ENCODE measurements around the gene ANKS6. TPM values are rescaled to one million over a fixed set of nuclear protein-coding genes. Genes with fewer than 3 reads are reported as not detected.

ANKS6 gene
- total and polyA plus RNA-seq, 10 of the 15 experiments (the other 5 are each of a cell fraction or from before 2014, with no cell fraction given): 2.0 to 16.2 (median 6.1) TPM

DNA sequence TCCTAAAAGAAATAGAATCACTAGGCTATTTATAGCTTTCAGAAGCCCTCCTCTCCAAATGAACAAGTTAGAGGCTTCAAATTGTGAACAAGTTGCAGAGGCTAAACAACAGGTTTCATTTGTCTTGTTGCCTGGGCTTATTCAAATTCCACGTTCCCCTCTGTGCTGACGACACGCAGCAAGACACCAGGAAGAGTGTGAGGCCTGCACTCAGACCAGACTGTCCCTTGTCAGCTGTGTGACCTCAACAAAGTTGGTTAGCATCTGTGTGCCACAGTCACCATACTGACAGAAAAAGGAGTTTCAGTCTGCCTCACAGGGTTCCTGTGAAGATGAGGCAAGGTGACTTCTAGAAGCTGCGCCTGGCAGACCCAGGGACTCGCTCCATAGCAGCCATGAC, 65.5 kb downstream of the ANKS6 start:
- CTCF ChIA-PET: interaction anchor here (1.3 kb wide), 1 partner anchor 44 kb away, joined by 4 read pairs; no protein-coding TSS in a partner anchor
- peak; percentile 67 for ATAC-seq
- Histone ChIP-seq H3K9me3 (replicated peaks; ENCODE audit: control insufficient read depth, insufficient read depth, low read length) (no peaks in the 10 kb centered on the region), H3K9ac (ENCODE audit: control insufficient read depth, insufficient read depth, low read length) (no peak overlapping the region), H3K27ac (ENCODE audit: control insufficient read depth, insufficient read depth) (no peak overlapping the region), H3K27me3 (replicated peaks in 1 of 2; ENCODE audit: control insufficient read depth in 2 of 2, insufficient read depth in 2 of 2, low read length in 1 of 2) (peaks cover 0 to 4% of the 10 kb centered on the region in 2 experiments; a peak in 2 of 4 replicates), H3K36me3 (ENCODE audit: control insufficient read depth in 2 of 2, insufficient read depth in 2 of 2, low read length in 1 of 2) (no peaks in the 10 kb centered on the region), H3K79me2 (ENCODE audit: control insufficient read depth, insufficient read depth, low read length) (no peaks in the 10 kb centered on the region), H3K4me3 (no peak overlapping the region), H2AFZ (ENCODE audit: control insufficient read depth, low read depth, low read length) (no peak overlapping the region), H3K4me1 (ENCODE audit: control insufficient read depth, insufficient read depth, low read length) (no peaks in the 10 kb centered on the region), H4K20me1 (ENCODE audit: control insufficient read depth, insufficient read depth) (no peaks in the 10 kb centered on the region), H3K4me2 (ENCODE audit: control insufficient read depth, insufficient read depth) (no peak overlapping the region)
- SMC1A ChIA-PET (ENCODE audit: uncharacterized antibody, unreplicated experiment): no interaction called here
- POLR2A ChIA-PET: no interaction called here
- in situ Hi-C loops (cut with MboI): no loop called here
- no TSS peak for BruUV-seq (replicated peaks)
- intact Hi-C loops (cut with micrococcal nuclease; ENCODE audit: unreplicated experiment): no loop called here
- DNase-seq (ENCODE audit: low read depth, low spot score): peak; percentile 2
- TF ChIP-seq RCOR1 (conservative IDR thresholded peaks at IDR 0.05; ENCODE audit: low read depth, low read length) (no peak), RFX5 (IDR thresholded peaks at IDR 0.05; ENCODE audit: low read depth, low read length) (no peak), MYB (IDR thresholded peaks at IDR 0.05; ENCODE audit: borderline replicate concordance, low read depth, low read length) (no peak), RB1 (IDR thresholded peaks at IDR 0.05; ENCODE audit: borderline replicate concordance) (no peak), MTA2 (IDR thresholded peaks at IDR 0.05; ENCODE audit: low read depth) (no peak), HDAC2 (IDR thresholded peaks at IDR 0.05) (no peak), SP1 (IDR thresholded peaks at IDR 0.05; ENCODE audit: low read depth, low read length) (no peak), SUZ12 (IDR thresholded peaks at IDR 0.05; ENCODE audit: unreplicated experiment) (no peak), SRF (IDR thresholded peaks at IDR 0.05; ENCODE audit: low read depth in 2 of 2, low read length in 2 of 2) (no peak), BHLHE40 (IDR thresholded peaks at IDR 0.05; ENCODE audit: borderline replicate concordance in 1 of 2, low read depth in 2 of 2, low read length in 1 of 2) (no peak), ZNF207 (IDR thresholded peaks at IDR 0.05; ENCODE audit: borderline replicate concordance) (no peak), ZNF622 (IDR thresholded peaks at IDR 0.05) (no peak)
- TF ChIP-seq, protein P1, sequence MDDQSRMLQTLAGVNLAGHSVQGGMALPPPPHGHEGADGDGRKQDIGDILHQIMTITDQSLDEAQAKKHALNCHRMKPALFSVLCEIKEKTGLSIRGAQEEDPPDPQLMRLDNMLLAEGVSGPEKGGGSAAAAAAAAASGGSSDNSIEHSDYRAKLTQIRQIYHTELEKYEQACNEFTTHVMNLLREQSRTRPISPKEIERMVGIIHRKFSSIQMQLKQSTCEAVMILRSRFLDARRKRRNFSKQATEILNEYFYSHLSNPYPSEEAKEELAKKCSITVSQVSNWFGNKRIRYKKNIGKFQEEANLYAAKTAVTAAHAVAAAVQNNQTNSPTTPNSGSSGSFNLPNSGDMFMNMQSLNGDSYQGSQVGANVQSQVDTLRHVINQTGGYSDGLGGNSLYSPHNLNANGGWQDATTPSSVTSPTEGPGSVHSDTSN (IDR thresholded peaks at IDR 0.05; ENCODE audit: insufficient replicate concordance, low read depth, low read length): no peak
- TF ChIP-seq, protein P2, sequence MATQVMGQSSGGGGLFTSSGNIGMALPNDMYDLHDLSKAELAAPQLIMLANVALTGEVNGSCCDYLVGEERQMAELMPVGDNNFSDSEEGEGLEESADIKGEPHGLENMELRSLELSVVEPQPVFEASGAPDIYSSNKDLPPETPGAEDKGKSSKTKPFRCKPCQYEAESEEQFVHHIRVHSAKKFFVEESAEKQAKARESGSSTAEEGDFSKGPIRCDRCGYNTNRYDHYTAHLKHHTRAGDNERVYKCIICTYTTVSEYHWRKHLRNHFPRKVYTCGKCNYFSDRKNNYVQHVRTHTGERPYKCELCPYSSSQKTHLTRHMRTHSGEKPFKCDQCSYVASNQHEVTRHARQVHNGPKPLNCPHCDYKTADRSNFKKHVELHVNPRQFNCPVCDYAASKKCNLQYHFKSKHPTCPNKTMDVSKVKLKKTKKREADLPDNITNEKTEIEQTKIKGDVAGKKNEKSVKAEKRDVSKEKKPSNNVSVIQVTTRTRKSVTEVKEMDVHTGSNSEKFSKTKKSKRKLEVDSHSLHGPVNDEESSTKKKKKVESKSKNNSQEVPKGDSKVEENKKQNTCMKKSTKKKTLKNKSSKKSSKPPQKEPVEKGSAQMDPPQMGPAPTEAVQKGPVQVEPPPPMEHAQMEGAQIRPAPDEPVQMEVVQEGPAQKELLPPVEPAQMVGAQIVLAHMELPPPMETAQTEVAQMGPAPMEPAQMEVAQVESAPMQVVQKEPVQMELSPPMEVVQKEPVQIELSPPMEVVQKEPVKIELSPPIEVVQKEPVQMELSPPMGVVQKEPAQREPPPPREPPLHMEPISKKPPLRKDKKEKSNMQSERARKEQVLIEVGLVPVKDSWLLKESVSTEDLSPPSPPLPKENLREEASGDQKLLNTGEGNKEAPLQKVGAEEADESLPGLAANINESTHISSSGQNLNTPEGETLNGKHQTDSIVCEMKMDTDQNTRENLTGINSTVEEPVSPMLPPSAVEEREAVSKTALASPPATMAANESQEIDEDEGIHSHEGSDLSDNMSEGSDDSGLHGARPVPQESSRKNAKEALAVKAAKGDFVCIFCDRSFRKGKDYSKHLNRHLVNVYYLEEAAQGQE (IDR thresholded peaks at IDR 0.05; ENCODE audit: low read depth, low read length): no peak
- TF ChIP-seq, protein P3, sequence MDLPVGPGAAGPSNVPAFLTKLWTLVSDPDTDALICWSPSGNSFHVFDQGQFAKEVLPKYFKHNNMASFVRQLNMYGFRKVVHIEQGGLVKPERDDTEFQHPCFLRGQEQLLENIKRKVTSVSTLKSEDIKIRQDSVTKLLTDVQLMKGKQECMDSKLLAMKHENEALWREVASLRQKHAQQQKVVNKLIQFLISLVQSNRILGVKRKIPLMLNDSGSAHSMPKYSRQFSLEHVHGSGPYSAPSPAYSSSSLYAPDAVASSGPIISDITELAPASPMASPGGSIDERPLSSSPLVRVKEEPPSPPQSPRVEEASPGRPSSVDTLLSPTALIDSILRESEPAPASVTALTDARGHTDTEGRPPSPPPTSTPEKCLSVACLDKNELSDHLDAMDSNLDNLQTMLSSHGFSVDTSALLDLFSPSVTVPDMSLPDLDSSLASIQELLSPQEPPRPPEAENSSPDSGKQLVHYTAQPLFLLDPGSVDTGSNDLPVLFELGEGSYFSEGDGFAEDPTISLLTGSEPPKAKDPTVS (IDR thresholded peaks at IDR 0.05; ENCODE audit: low read depth, low read length): no peak
- FAIRE-seq: no peak
- RAD21 ChIA-PET (ENCODE audit: unreplicated experiment): no interaction called here
- WGBS (ENCODE audit: insufficient coverage, insufficient replicate concordance, low lambda C conversion rate, missing lambda C conversion rate): 33% methylated on average over 5 of the region's 5 CpGs
